ENCODE data around the gene DLEC1.

DLEC1 gene

GRCh38 chr3:38011111-38011510 lies 27.9 kb upstream of the DLEC1 start:
- no peak for TF ChIP-seq CTCF (IDR thresholded peaks at IDR 0.05; ENCODE audit: low read length, missing control alignments)
- DNase-seq (ENCODE audit: low read depth), result no peak
- H3K4me3 ChIP-seq (replicated peaks; ENCODE audit: low read depth, low read length), result no peak overlapping the region

DNA sequence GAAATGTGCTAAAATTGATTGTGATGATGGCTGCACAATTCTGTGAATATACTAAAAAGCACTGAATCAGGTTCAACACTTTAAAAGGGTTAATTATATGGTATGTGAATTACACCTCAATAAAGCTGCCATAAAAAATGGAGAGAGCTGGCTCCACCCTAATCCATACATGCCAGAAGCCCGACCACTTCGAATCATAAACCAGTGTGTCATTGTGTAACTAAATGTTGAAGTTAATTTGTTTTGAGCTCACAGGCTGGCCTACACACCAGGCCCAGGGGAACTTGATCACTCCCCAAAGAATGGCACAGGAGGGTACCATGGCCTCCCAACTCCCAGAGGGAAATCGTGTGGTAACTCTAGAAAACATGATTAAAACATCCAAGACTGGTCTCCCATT lies 23.5 kb upstream of the DLEC1 start:
- H3K4me3 ChIP-seq (replicated peaks; ENCODE audit: low read depth, low read length), result no peak overlapping the region
- no peak for DNase-seq (ENCODE audit: low read depth)
- no peak for TF ChIP-seq CTCF (IDR thresholded peaks at IDR 0.05; ENCODE audit: low read length, missing control alignments)

DNA sequence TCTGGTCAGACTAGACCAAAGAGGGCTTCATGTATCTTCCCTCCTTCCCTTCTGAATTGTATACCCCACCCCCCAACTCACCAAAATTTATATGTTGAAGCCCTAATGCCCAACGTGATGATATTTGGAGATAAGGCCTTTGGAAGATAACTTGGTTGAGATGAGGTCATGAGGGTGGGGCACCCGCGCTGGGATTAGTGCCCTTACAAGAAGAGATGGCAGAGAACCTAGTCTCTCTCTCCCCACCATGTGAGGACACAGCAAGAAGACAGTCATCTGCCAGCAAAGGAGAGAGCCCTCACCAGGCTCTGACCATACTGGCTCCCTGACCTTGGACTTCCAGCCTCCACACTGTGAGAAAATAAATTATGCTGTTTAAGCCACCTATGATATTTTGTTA lies 23.0 kb upstream of the DLEC1 start:
- no peak overlapping the region for H3K4me3 ChIP-seq (replicated peaks; ENCODE audit: low read depth, low read length)
- no peak for TF ChIP-seq CTCF (IDR thresholded peaks at IDR 0.05; ENCODE audit: low read length, missing control alignments)
- DNase-seq (ENCODE audit: low read depth), result no peak

- DNase-seq (ENCODE audit: low read depth), result no peak
- no peak for TF ChIP-seq CTCF (IDR thresholded peaks at IDR 0.05; ENCODE audit: low read length, missing control alignments)
- no peak overlapping the region for H3K4me3 ChIP-seq (replicated peaks; ENCODE audit: low read depth, low read length)
These were observed 22.6 kb upstream of the DLEC1 start for GRCh38 chr3:38016410-38016809.

- H3K4me3 ChIP-seq (replicated peaks; ENCODE audit: low read depth, low read length), result no peak overlapping the region
- no peak for DNase-seq (ENCODE audit: low read depth)
These were observed 22.1 kb upstream of the DLEC1 start for GRCh38 chr3:38016847-38017444.

GRCh38 chr3:38017445-38018295 lies 21.3 kb upstream of the DLEC1 start:
- H3K4me3 ChIP-seq (replicated peaks; ENCODE audit: low read depth, low read length), result no peak overlapping the region
- no peak for TF ChIP-seq CTCF (IDR thresholded peaks at IDR 0.05; ENCODE audit: low read length, missing control alignments)
- DNase-seq (ENCODE audit: low read depth), result no peak

More at GRCh38 chr3:38016847-38017444, 22.1 kb upstream of the DLEC1 start:
- TF ChIP-seq CTCF (IDR thresholded peaks at IDR 0.05; ENCODE audit: low read length, missing control alignments), result no peak

Data from fibroblast of pulmonary artery (primary cell).